ENCODE results near the gene ARAP2.

The ARAP2 gene

GRCh38 chr4:36099509-36099908, 144.8 kb downstream of the ARAP2 start:
- H3K27ac ChIP-seq (ENCODE audit: low read depth, low read length): no peak overlapping the region
- H3K4me1 ChIP-seq (ENCODE audit: control insufficient read depth, insufficient read depth, low read length, unreplicated experiment): no peaks in the 10 kb centered on the region

DNA sequence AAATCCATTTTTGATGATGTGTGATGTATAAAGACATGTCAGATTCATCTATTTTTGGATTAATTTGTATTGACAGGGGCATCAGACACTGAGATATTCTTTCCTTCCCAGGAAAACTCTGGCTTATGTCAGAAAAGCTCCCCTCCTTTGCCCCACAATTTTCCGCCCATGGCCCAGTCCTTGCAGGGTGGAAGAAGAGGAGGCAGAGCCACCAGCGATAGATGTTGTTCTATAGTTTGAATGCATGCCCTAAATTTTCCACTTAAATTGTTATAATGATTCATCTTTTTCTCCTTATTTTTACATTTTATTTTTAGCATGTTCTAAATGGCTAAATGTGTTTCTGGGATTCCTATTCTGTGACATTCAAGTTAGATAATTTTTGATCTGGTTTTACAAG, 149.3 kb downstream of the ARAP2 start:
- H2AFZ ChIP-seq (ENCODE audit: low read length, unreplicated experiment): no peak overlapping the region
- no peak overlapping the region for H3K4me3 ChIP-seq (ENCODE audit: low read depth, low read length)
- H3K79me2 ChIP-seq (ENCODE audit: control insufficient read depth, insufficient read depth, low read length, unreplicated experiment): no peaks in the 10 kb centered on the region
- no peak overlapping the region for H3K27ac ChIP-seq (ENCODE audit: low read depth, low read length)
- H3K36me3 ChIP-seq (ENCODE audit: insufficient read depth, low read length): no peaks in the 10 kb centered on the region
- no peaks in the 10 kb centered on the region for H3K27me3 ChIP-seq (ENCODE audit: insufficient read depth, low read length)
- no peaks in the 10 kb centered on the region for H3K4me1 ChIP-seq (ENCODE audit: control insufficient read depth, insufficient read depth, low read length, unreplicated experiment)

More at GRCh38 chr4:36099509-36099908, 144.8 kb downstream of the ARAP2 start:
- no peak overlapping the region for H2AFZ ChIP-seq (ENCODE audit: low read length, unreplicated experiment)
- H3K79me2 ChIP-seq (ENCODE audit: control insufficient read depth, insufficient read depth, low read length, unreplicated experiment): no peaks in the 10 kb centered on the region
- H3K27me3 ChIP-seq (ENCODE audit: insufficient read depth, low read length): no peaks in the 10 kb centered on the region
- no peaks in the 10 kb centered on the region for H3K36me3 ChIP-seq (ENCODE audit: insufficient read depth, low read length)
- no peak overlapping the region for H3K4me3 ChIP-seq (ENCODE audit: low read depth, low read length)

- no peak overlapping the region for H3K27ac ChIP-seq (ENCODE audit: low read depth, low read length)
- H2AFZ ChIP-seq (ENCODE audit: low read length, unreplicated experiment): no peak overlapping the region
These were observed 152.3 kb downstream of the ARAP2 start for GRCh38 chr4:36091997-36092396.

DNA sequence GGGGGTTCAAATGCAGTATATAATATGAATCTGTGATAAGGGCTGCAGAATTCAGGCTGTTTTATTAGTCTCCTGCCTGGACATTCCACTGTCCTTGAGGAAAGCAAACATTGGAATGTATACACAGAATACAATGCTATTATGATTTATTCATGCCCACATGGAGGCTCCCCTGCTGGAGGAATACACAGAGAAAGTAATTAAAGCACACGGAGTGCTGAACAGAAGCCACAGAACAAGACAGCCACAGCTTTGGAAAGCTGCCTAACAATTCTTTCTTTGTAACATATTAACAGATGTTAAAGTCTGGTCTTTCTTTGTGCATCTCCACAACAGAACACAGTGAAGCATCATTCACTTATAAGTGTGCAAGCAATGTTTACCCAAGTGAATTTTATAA, 155.8 kb downstream of the ARAP2 start:
- Histone ChIP-seq H3K4me1 (ENCODE audit: control insufficient read depth, insufficient read depth, low read length, unreplicated experiment) (no peaks in the 10 kb centered on the region), H3K27ac (ENCODE audit: low read depth, low read length) (no peak overlapping the region), H3K36me3 (ENCODE audit: insufficient read depth, low read length) (no peaks in the 10 kb centered on the region), H2AFZ (ENCODE audit: low read length, unreplicated experiment) (no peak overlapping the region), H3K79me2 (ENCODE audit: control insufficient read depth, insufficient read depth, low read length, unreplicated experiment) (no peaks in the 10 kb centered on the region), H3K27me3 (ENCODE audit: insufficient read depth, low read length) (no peaks in the 10 kb centered on the region), H3K4me3 (ENCODE audit: low read depth, low read length) (no peak overlapping the region)

More at GRCh38 chr4:36091997-36092396, 152.3 kb downstream of the ARAP2 start:
- H3K27me3 ChIP-seq (ENCODE audit: insufficient read depth, low read length): no peaks in the 10 kb centered on the region
- H3K79me2 ChIP-seq (ENCODE audit: control insufficient read depth, insufficient read depth, low read length, unreplicated experiment): no peaks in the 10 kb centered on the region
- H3K36me3 ChIP-seq (ENCODE audit: insufficient read depth, low read length): no peaks in the 10 kb centered on the region
- H3K4me3 ChIP-seq (ENCODE audit: low read depth, low read length): no peak overlapping the region
- no peaks in the 10 kb centered on the region for H3K4me1 ChIP-seq (ENCODE audit: control insufficient read depth, insufficient read depth, low read length, unreplicated experiment)

DNA sequence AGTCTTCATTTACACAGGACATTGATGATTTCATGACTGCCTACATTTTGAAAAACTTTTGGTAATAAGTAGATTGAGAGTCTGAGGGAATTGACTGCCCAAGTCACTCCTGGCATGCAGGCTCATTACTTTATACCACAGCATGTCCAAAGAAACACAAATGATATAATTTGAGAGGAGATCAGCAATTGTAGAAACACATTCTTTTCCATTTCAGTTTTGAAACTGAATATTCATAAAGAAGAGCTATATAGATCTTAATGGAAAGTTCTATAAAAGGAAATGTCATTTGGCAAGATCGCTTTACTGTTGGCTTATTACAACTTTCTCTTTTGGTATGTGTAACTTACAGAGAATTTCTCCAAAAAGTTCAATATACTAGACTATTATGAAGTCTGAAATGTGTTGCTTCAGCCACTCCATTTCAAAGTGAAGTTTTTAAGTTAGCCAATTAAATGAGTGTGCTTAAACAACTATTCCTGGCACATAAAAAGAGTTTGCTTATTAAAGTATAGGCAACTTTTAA, 158.0 kb downstream of the ARAP2 start:
- Histone ChIP-seq H3K27ac (ENCODE audit: low read depth, low read length) (no peak overlapping the region), H3K4me1 (ENCODE audit: control insufficient read depth, insufficient read depth, low read length, unreplicated experiment) (no peaks in the 10 kb centered on the region), H3K27me3 (ENCODE audit: insufficient read depth, low read length) (no peaks in the 10 kb centered on the region)

GRCh38 chr4:36082817-36083216, 161.5 kb downstream of the ARAP2 start:
- Histone ChIP-seq H3K79me2 (ENCODE audit: control insufficient read depth, insufficient read depth, low read length, unreplicated experiment) (no peaks in the 10 kb centered on the region), H3K27ac (ENCODE audit: low read depth, low read length) (no peak overlapping the region), H3K4me1 (ENCODE audit: control insufficient read depth, insufficient read depth, low read length, unreplicated experiment) (no peaks in the 10 kb centered on the region), H3K36me3 (ENCODE audit: insufficient read depth, low read length) (no peaks in the 10 kb centered on the region), H3K27me3 (ENCODE audit: insufficient read depth, low read length) (no peaks in the 10 kb centered on the region), H3K4me3 (ENCODE audit: low read depth, low read length) (no peak overlapping the region), H2AFZ (ENCODE audit: low read length, unreplicated experiment) (no peak overlapping the region)

More for the DNA sequence above, 158.0 kb downstream of the ARAP2 start:
- no peaks in the 10 kb centered on the region for H3K36me3 ChIP-seq (ENCODE audit: insufficient read depth, low read length)
- no peaks in the 10 kb centered on the region for H3K79me2 ChIP-seq (ENCODE audit: control insufficient read depth, insufficient read depth, low read length, unreplicated experiment)
- no peak overlapping the region for H2AFZ ChIP-seq (ENCODE audit: low read length, unreplicated experiment)
- no peak overlapping the region for H3K4me3 ChIP-seq (ENCODE audit: low read depth, low read length)

DNA sequence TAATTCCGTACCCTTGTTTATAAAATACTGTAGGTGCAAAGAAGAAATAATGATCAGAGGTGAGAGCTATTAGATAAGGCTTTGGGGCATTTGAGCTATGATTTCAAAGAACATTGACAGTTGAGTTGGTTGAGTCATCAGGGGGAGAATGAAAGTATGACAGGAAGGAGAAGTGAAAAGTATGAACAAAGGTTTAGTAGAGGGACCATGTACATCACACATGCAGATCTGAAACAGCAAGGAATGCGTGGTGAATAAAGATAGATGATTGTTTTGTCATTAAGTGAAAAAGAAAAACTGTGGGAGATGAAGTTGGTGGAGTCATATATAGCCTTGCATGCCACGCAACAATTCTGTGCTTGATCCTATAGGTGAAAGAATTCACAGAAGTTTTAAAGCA, 163.1 kb downstream of the ARAP2 start:
- Histone ChIP-seq H3K4me3 (ENCODE audit: low read depth, low read length) (no peak overlapping the region), H3K36me3 (ENCODE audit: insufficient read depth, low read length) (no peaks in the 10 kb centered on the region), H3K27me3 (ENCODE audit: insufficient read depth, low read length) (no peaks in the 10 kb centered on the region), H3K27ac (ENCODE audit: low read depth, low read length) (no peak overlapping the region), H3K79me2 (ENCODE audit: control insufficient read depth, insufficient read depth, low read length, unreplicated experiment) (no peaks in the 10 kb centered on the region), H2AFZ (ENCODE audit: low read length, unreplicated experiment) (no peak overlapping the region), H3K4me1 (ENCODE audit: control insufficient read depth, insufficient read depth, low read length, unreplicated experiment) (no peaks in the 10 kb centered on the region)

DNA sequence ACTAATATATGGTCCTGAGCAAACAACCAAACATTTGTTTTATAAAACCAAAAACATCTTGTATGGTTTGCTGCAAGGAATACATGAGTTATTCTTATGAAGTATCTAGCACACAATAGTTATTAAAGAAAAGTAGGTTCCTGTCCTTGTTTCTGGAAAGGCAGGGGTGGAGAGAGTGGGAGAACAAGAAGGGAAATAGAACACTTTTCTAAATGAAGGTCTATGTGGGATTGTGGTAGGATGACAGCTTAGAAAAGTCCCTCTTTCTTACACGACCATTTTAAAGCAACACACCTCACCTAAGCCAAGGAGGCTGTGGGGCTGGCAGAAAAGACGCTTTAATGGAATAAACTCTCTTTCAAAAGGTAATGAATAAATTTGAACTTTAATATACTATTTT, 164.6 kb downstream of the ARAP2 start:
- H3K4me3 ChIP-seq (ENCODE audit: low read depth, low read length): no peak overlapping the region
- no peaks in the 10 kb centered on the region for H3K79me2 ChIP-seq (ENCODE audit: control insufficient read depth, insufficient read depth, low read length, unreplicated experiment)
- no peak overlapping the region for H2AFZ ChIP-seq (ENCODE audit: low read length, unreplicated experiment)
- no peaks in the 10 kb centered on the region for H3K4me1 ChIP-seq (ENCODE audit: control insufficient read depth, insufficient read depth, low read length, unreplicated experiment)
- H3K27ac ChIP-seq (ENCODE audit: low read depth, low read length): no peak overlapping the region
- no peaks in the 10 kb centered on the region for H3K36me3 ChIP-seq (ENCODE audit: insufficient read depth, low read length)
- no peaks in the 10 kb centered on the region for H3K27me3 ChIP-seq (ENCODE audit: insufficient read depth, low read length)

- Histone ChIP-seq H3K79me2 (ENCODE audit: control insufficient read depth, insufficient read depth, low read length, unreplicated experiment) (no peaks in the 10 kb centered on the region), H3K27ac (ENCODE audit: low read depth, low read length) (no peak overlapping the region), H3K4me3 (ENCODE audit: low read depth, low read length) (no peak overlapping the region), H3K4me1 (ENCODE audit: control insufficient read depth, insufficient read depth, low read length, unreplicated experiment) (no peaks in the 10 kb centered on the region), H3K36me3 (ENCODE audit: insufficient read depth, low read length) (no peaks in the 10 kb centered on the region), H2AFZ (ENCODE audit: low read length, unreplicated experiment) (no peak overlapping the region), H3K27me3 (ENCODE audit: insufficient read depth, low read length) (no peaks in the 10 kb centered on the region)
These were observed 166.0 kb downstream of the ARAP2 start for GRCh38 chr4:36078319-36078718.

DNA sequence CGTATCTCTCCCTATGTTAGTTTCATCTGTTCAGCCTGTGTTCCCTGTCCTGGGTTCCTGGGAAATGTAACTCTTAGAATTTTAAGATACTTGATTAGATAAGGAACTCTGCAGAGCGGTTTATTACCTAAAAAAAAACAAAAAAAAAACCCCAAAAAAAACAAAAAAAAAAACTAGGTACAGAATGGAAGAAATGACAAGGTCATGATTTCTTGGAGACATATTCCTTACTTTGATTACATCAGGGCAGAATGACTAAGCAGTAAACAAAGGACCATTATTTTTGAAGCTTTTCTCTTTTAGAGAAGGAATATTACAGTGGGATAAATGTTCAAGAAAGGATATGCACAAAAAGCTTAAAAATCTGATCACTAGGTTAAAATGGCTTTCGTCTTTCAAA, 171.8 kb downstream of the ARAP2 start:
- no peaks in the 10 kb centered on the region for H3K4me1 ChIP-seq (ENCODE audit: control insufficient read depth, insufficient read depth, low read length, unreplicated experiment)
- H3K79me2 ChIP-seq (ENCODE audit: control insufficient read depth, insufficient read depth, low read length, unreplicated experiment): no peaks in the 10 kb centered on the region
- H3K36me3 ChIP-seq (ENCODE audit: insufficient read depth, low read length): no peaks in the 10 kb centered on the region
- no peaks in the 10 kb centered on the region for H3K27me3 ChIP-seq (ENCODE audit: insufficient read depth, low read length)
- no peak overlapping the region for H3K4me3 ChIP-seq (ENCODE audit: low read depth, low read length)
- H3K27ac ChIP-seq (ENCODE audit: low read depth, low read length): no peak overlapping the region
- H2AFZ ChIP-seq (ENCODE audit: low read length, unreplicated experiment): no peak overlapping the region

GRCh38 chr4:36067116-36067515, 177.2 kb downstream of the ARAP2 start:
- Histone ChIP-seq H3K36me3 (ENCODE audit: insufficient read depth, low read length) (no peaks in the 10 kb centered on the region), H3K4me3 (ENCODE audit: low read depth, low read length) (no peak overlapping the region), H3K79me2 (ENCODE audit: control insufficient read depth, insufficient read depth, low read length, unreplicated experiment) (no peaks in the 10 kb centered on the region), H2AFZ (ENCODE audit: low read length, unreplicated experiment) (no peak overlapping the region), H3K27me3 (ENCODE audit: insufficient read depth, low read length) (no peaks in the 10 kb centered on the region), H3K27ac (ENCODE audit: low read depth, low read length) (no peak overlapping the region), H3K4me1 (ENCODE audit: control insufficient read depth, insufficient read depth, low read length, unreplicated experiment) (no peaks in the 10 kb centered on the region)

Data from ACC112 (cell line).